Activated B cell treated with CpG ODN at 0.5 μM for 24 hours (primary cell): Measurements from ENCODE around the gene HSD17B13. TPM values are rescaled to one million over a fixed set of nuclear protein-coding genes. Genes with fewer than 3 reads are reported as not detected.

Experiments
- ATAC-seq: fragments of 200-7000 bp; cut with Tn5 transposase; one replicate; pipeline ENCODE4 v1.10.0; 2021; ENCODE audit warnings: low read depth, mild to moderate bottlenecking, moderate library complexity
- CTCF ChIA-PET: fragments of 350-600 bp; sonication (Branson Sonifier 250); formaldehyde crosslinking; loops from one replicate; lab custom pipeline; 2021; ENCODE audit warnings: antibody characterized with exemption; lab: Charles Lee
- POLR2A ChIA-PET: fragments of 350-600 bp; sonication (Branson Sonifier 250); formaldehyde crosslinking; loops from one replicate; lab custom pipeline; 2021; ENCODE audit warnings: antibody characterized with exemption; lab: Charles Lee
- DNase-seq: peaks from one replicate; pipeline ENCODE4 v3.0.0; 2022
- H3K27ac Mint-ChIP-seq: one replicate; pipeline ENCODE4 v1.8.0; 2020; ENCODE audit warnings: mixed read lengths
- H3K27me3 Mint-ChIP-seq: one replicate; pipeline ENCODE4 v1.8.0; 2021; ENCODE audit warnings: mixed read lengths
- H3K36me3 Mint-ChIP-seq: one replicate; pipeline ENCODE4 v1.8.0; 2021; ENCODE audit warnings: low read depth, mixed read lengths
- H3K4me1 Mint-ChIP-seq: one replicate; pipeline ENCODE4 v1.8.0; 2021; ENCODE audit warnings: mixed read lengths
- H3K4me3 Mint-ChIP-seq: one replicate; pipeline ENCODE4 v1.8.0; 2020; ENCODE audit warnings: mild to moderate bottlenecking, mixed read lengths
- H3K9me3 Mint-ChIP-seq: one replicate; pipeline ENCODE4 v1.8.0; 2020; ENCODE audit warnings: mixed read lengths
- CTCF ChIP-seq: fragments of 200-600 bp; IDR thresholded peaks from one replicate; pipeline ENCODE4 v1.8.0; 2022; ENCODE audit warnings: antibody characterized with exemption, mild to moderate bottlenecking
- intact Hi-C: fragments of 100-400 bp; cut with micrococcal nuclease; formaldehyde crosslinking; loops from one replicate; pipeline ENCODE4 v1.15.1; 2024
- total RNA-seq: library from RNA; stranded (reverse); gene quantifications from 2 replicates; pipeline ENCODE4 v1.2.3, GENCODE V29; 2022

The HSD17B13 gene
- total RNA-seq, 1 donor from 2014 or later = 0.35 TPM

- no peak overlapping the region for H3K4me3 Mint-ChIP-seq
- CTCF ChIA-PET = no interaction called here
- no peaks in the 10 kb centered on the region for H3K27me3 Mint-ChIP-seq
- no peak overlapping the region for H3K27ac Mint-ChIP-seq
- no peak for TF ChIP-seq CTCF
- no peaks in the 10 kb centered on the region for H3K9me3 Mint-ChIP-seq
- POLR2A ChIA-PET = no interaction called here
- H3K4me1 Mint-ChIP-seq = no peaks in the 10 kb centered on the region
- intact Hi-C loops = no loop called here
- H3K36me3 Mint-ChIP-seq = peaks cover 67% of the 10 kb centered on the region
- ATAC-seq = no peak
- no peak for DNase-seq
These were observed 37.8 kb upstream of the HSD17B13 start for GRCh38 chr4:87360338-87360935.

GRCh38 chr4:87359258-87359657 is 36.6 kb upstream of the HSD17B13 start:
- H3K4me3 Mint-ChIP-seq = no peak overlapping the region

GRCh38 chr4:87356832-87357526 is 34.3 kb upstream of the HSD17B13 start:
- TF ChIP-seq CTCF = no peak
- H3K36me3 Mint-ChIP-seq = peaks cover 60% of the 10 kb centered on the region
- intact Hi-C loops = no loop called here
- ATAC-seq (no peak), DNase-seq (no peak)
- POLR2A ChIA-PET = no interaction called here
- H3K27ac Mint-ChIP-seq = no peak overlapping the region
- no peaks in the 10 kb centered on the region for H3K9me3 Mint-ChIP-seq
- H3K4me1 Mint-ChIP-seq = no peaks in the 10 kb centered on the region
- CTCF ChIA-PET = interaction anchor here (1.0 to 2.7 kb wide), 2 partner anchors 17 to 19 kb away, joined by 3 to 9 read pairs; no protein-coding TSS in a partner anchor
- H3K27me3 Mint-ChIP-seq = no peaks in the 10 kb centered on the region
- H3K4me3 Mint-ChIP-seq = no peak overlapping the region

More at GRCh38 chr4:87359258-87359657, 36.6 kb upstream of the HSD17B13 start:
- H3K27me3 Mint-ChIP-seq = no peaks in the 10 kb centered on the region
- no peak for DNase-seq
- no peak overlapping the region for H3K27ac Mint-ChIP-seq
- no peaks in the 10 kb centered on the region for H3K9me3 Mint-ChIP-seq
- H3K4me1 Mint-ChIP-seq = no peaks in the 10 kb centered on the region
- no peak for ATAC-seq
- TF ChIP-seq CTCF = no peak
- POLR2A ChIA-PET = no interaction called here
- CTCF ChIA-PET = interaction anchor here (1.3 to 2.7 kb wide), 2 partner anchors 16 to 109 kb away, joined by 3 to 9 read pairs; no protein-coding TSS in a partner anchor
- H3K36me3 Mint-ChIP-seq = peaks cover 68% of the 10 kb centered on the region
- intact Hi-C loops = no loop called here

- Mint-ChIP-seq H3K27ac (no peak overlapping the region), H3K27me3 (no peaks in the 10 kb centered on the region), H3K9me3 (no peaks in the 10 kb centered on the region), H3K36me3 (peaks cover 44% of the 10 kb centered on the region), H3K4me1 (no peaks in the 10 kb centered on the region), H3K4me3 (no peak overlapping the region)
- ChIA-PET CTCF (interaction anchor here (0.7 to 2.1 kb wide), 3 partner anchors 9 to 113 kb away, joined by 3 to 7 read pairs (median 3); no protein-coding TSS in a partner anchor), POLR2A (no interaction called here)
- ATAC-seq (no peak), DNase-seq (no peak)
- no peak for TF ChIP-seq CTCF
- intact Hi-C loops = no loop called here
These were observed 31.8 kb upstream of the HSD17B13 start for GRCh38 chr4:87354168-87355102.
